Endothelial cell of umbilical vein (primary cell): ENCODE data around the gene PRKCD. TPM values are rescaled to one million over a fixed set of nuclear protein-coding genes. Genes with fewer than 3 reads are reported as not detected.

Experiments used
- BruUV-seq: library from RNA; stranded (reverse); fragments of 400-500 nt; replicated peaks from 2 replicates; lab custom pipeline; 2021; lab: Mats Ljungman, UMichigan
- CTCF ChIA-PET: fragments of 300-600, 350-600 bp; sonication (Branson Sonifier 250); formaldehyde crosslinking; loops from one replicate; lab custom pipeline; 2021; ENCODE audit warnings: antibody characterized with exemption, inconsistent platforms; lab: Charles Lee
- POLR2A ChIA-PET: fragments of 300-600, 350-600 bp; sonication (Branson Sonifier 250); formaldehyde crosslinking; loops from one replicate; lab custom pipeline; 2021; ENCODE audit warnings: antibody characterized with exemption, inconsistent platforms; lab: Charles Lee
- DNase-seq: peaks from one replicate; pipeline ENCODE4 v3.0.0-alpha.2; 2011; ENCODE audit warnings: low read depth, low spot score
- FAIRE-seq: peaks from 2 replicates; lab custom pipeline; 2011; peaks lifted over from hg19 to GRCh38; lab: Jason Lieb, UNC
- H2AFZ ChIP-seq: 2 replicates; pipeline ENCODE4 v1.6.0; 2012; ENCODE audit warnings: low read depth, low read length, control low read depth, inconsistent platforms
- H3K27ac ChIP-seq: 2 replicates; pipeline ENCODE4 v1.5.1; 2011; ENCODE audit warnings: low read depth, mild to moderate bottlenecking, control low read depth, low read length, moderate library complexity; ENCODE audit not compliant: insufficient read depth
- H3K27me3 ChIP-seq, 2 experiments: 2 replicates each; pipeline versions ENCODE4 v1.6.0 to v1.6.1; 2011; ENCODE audit warnings: low read length in 2 of 2, mixed read lengths in 1 of 2; ENCODE audit not compliant: control insufficient read depth in 2 of 2, insufficient read depth in 2 of 2
- H3K36me3 ChIP-seq, 2 experiments: 2 replicates in 1 of 2; 3 replicates in 1 of 2; pipeline ENCODE4 v1.5.1; 2011; ENCODE audit warnings: low read length in 2 of 2, mild to moderate bottlenecking in 1 of 2, moderate library complexity in 1 of 2; ENCODE audit not compliant: control insufficient read depth in 2 of 2, insufficient read depth in 2 of 2; ENCODE audit errors: extremely low read depth in 1 of 2
- H3K4me1 ChIP-seq: 3 replicates; pipeline ENCODE4 v1.5.1; 2011; ENCODE audit warnings: mild to moderate bottlenecking, low read length; ENCODE audit not compliant: control insufficient read depth, insufficient read depth; ENCODE audit errors: extremely low read depth
- H3K4me2 ChIP-seq: 2 replicates; pipeline ENCODE4 v1.6.1; 2011; ENCODE audit warnings: low read length, control low read depth, mixed read lengths; ENCODE audit not compliant: insufficient read depth
- H3K4me3 ChIP-seq, 3 experiments: fragments of 200-600 bp in 1 of 3; sonication (generic), shearing (Covaris generic) in 1 of 3; replicated peaks in 1 of 3; 2 replicates each; pipeline ENCODE4 v1.5.1; 2011 to 2016; ENCODE audit warnings: control low read depth in 3 of 3, low read length in 3 of 3, mild to moderate bottlenecking in 2 of 3, inconsistent platforms in 1 of 3, low read depth in 1 of 3, moderate library complexity in 1 of 3; ENCODE audit not compliant: insufficient read depth in 1 of 3
- H3K79me2 ChIP-seq: 2 replicates; pipeline ENCODE4 v1.6.0; 2012; ENCODE audit warnings: low read length, inconsistent platforms; ENCODE audit not compliant: control insufficient read depth, insufficient read depth
- H3K9ac ChIP-seq: replicated peaks from 2 replicates; pipeline ENCODE3; 2011; ENCODE audit warnings: low read length, control low read depth; ENCODE audit not compliant: insufficient read depth; ENCODE audit errors: extremely low read depth
- H3K9me1 ChIP-seq: replicated peaks from 3 replicates; pipeline ENCODE4 v1.6.0; 2011; ENCODE audit warnings: mild to moderate bottlenecking, low read length; ENCODE audit not compliant: control insufficient read depth, insufficient read depth; ENCODE audit errors: extremely low read depth
- H3K9me3 ChIP-seq: replicated peaks from 2 replicates; pipeline ENCODE4 v1.5.1; 2012; ENCODE audit warnings: low read length, inconsistent platforms; ENCODE audit not compliant: control insufficient read depth, insufficient read depth
- H4K20me1 ChIP-seq: replicated peaks from 2 replicates; pipeline ENCODE3; 2011; ENCODE audit warnings: mild to moderate bottlenecking, low read length; ENCODE audit not compliant: control insufficient read depth, insufficient read depth; ENCODE audit errors: extremely low read depth
- EZH2 ChIP-seq: IDR thresholded peaks from 2 replicates; pipeline ENCODE4 v1.6.1; 2012; ENCODE audit warnings: borderline replicate concordance, low read depth, mild to moderate bottlenecking, moderate library complexity, low read length, inconsistent platforms; ENCODE audit not compliant: severe bottlenecking
- FOS ChIP-seq: IDR thresholded peaks from 2 replicates; pipeline ENCODE4 v1.6.1; 2011; ENCODE audit warnings: mild to moderate bottlenecking, low read length, moderate library complexity, borderline replicate concordance; ENCODE audit not compliant: insufficient read depth
- GATA2 ChIP-seq: IDR thresholded peaks from 2 replicates; pipeline ENCODE4 v1.7.0; 2011; ENCODE audit warnings: low read depth, mild to moderate bottlenecking, moderate library complexity, mixed read lengths, low read length; ENCODE audit not compliant: insufficient read length, insufficient read depth
- JUN ChIP-seq: IDR thresholded peaks from 2 replicates; pipeline ENCODE4 v1.6.1; 2011; ENCODE audit warnings: borderline replicate concordance, low read depth; ENCODE audit not compliant: insufficient read length, insufficient read depth
- MAX ChIP-seq: IDR thresholded peaks from 2 replicates; pipeline ENCODE4 v1.6.1; 2011; ENCODE audit not compliant: insufficient read depth, insufficient read length
- MYC ChIP-seq: IDR thresholded peaks from one replicate; pipeline ENCODE4 v1.6.1; 2011; ENCODE audit warnings: mild to moderate bottlenecking, low read depth, low read length
- POLR2A ChIP-seq: IDR thresholded peaks from 2 replicates; pipeline ENCODE4 v1.6.1; 2012; ENCODE audit warnings: low read depth, mild to moderate bottlenecking, control low read depth, low read length
- POLR2AphosphoS5 ChIP-seq: IDR thresholded peaks from 2 replicates; pipeline ENCODE4 v1.6.1; 2012; ENCODE audit warnings: low read depth, mild to moderate bottlenecking, control low read depth, low read length, moderate library complexity; ENCODE audit not compliant: insufficient read depth
- dilution Hi-C: fragments of 300-500 bp; cut with MboI; formaldehyde crosslinking; loops from one replicate; pipeline ENCODE4 v1.15.0; 2019; ENCODE audit warnings: low sequenced_read_pairs; ENCODE audit not compliant: extremely low pct_ligation_motif_present
- intact Hi-C: fragments of 100-400 bp; cut with micrococcal nuclease; formaldehyde crosslinking; loops from one replicate; pipeline ENCODE4 v1.10.0; 2022
- polyA plus RNA-seq, 4 experiments: library from polyadenylated mRNA; depleted of rRNA in 3 of 4; stranded (reverse) in 3 of 4; unstranded in 1 of 4; fragments of >200 nt; gene quantifications; 2 replicates each; pipeline versions ENCODE4 v1.2.1 to v1.2.3, GENCODE V29; 2011 to 2012; ENCODE audit warnings: missing spikeins in 1 of 4
- total RNA-seq: library from RNA; stranded (reverse); gene quantifications from 2 replicates; pipeline ENCODE4 v1.2.3, GENCODE V29; 2021
- TF ChIP-seq, protein P1 (sequence below), 2 donors: IDR thresholded peaks; 1 replicate in 1 of 2; 2 replicates in 1 of 2; pipeline ENCODE4 v1.5.1; 2011; ENCODE audit warnings: low read length in 2 of 2, mild to moderate bottlenecking in 2 of 2, moderate library complexity in 2 of 2, control low read depth in 1 of 2, inconsistent platforms in 1 of 2, low read depth in 1 of 2; ENCODE audit not compliant: insufficient read depth in 1 of 2; ENCODE audit errors: extremely low read depth in 1 of 2

Gene PRKCD
- total and polyA plus RNA-seq, 2 donors (not counting 3 experiments of a cell fraction or from before 2014, with no cell fraction given) = 15.5 to 19.0 TPM

- Histone ChIP-seq H3K9me1 (no peaks in the 10 kb centered on the region), H3K9me3 (no peaks in the 10 kb centered on the region), H3K27me3 (no peaks in the 10 kb centered on the region), H3K4me2 (no peak overlapping the region), H3K4me1 (no peaks in the 10 kb centered on the region), H3K27ac (no peak overlapping the region), H3K36me3 (peaks cover 7 to 17% of the 10 kb centered on the region in 2 experiments), H3K9ac (no peak overlapping the region), H2AFZ (no peak overlapping the region), H3K4me3 (no peak overlapping the region), H4K20me1 (no peaks in the 10 kb centered on the region), H3K79me2 (no peaks in the 10 kb centered on the region)
- dilution Hi-C loops = no loop called here
- POLR2A ChIA-PET = no interaction called here
- CTCF ChIA-PET = interaction anchor here (0.7 to 1.0 kb wide), 3 partner anchors 14 to 50 kb away, joined by 3 read pairs; no protein-coding TSS in a partner anchor
- no TSS peak for BruUV-seq
- intact Hi-C loops = no loop called here
- TF ChIP-seq EZH2 (no peak), MAX (no peak), JUN (no peak), GATA2 (no peak), POLR2A (no peak), FOS (no peak), MYC (no peak), POLR2AphosphoS5 (no peak)
- TF ChIP-seq, protein P1, sequence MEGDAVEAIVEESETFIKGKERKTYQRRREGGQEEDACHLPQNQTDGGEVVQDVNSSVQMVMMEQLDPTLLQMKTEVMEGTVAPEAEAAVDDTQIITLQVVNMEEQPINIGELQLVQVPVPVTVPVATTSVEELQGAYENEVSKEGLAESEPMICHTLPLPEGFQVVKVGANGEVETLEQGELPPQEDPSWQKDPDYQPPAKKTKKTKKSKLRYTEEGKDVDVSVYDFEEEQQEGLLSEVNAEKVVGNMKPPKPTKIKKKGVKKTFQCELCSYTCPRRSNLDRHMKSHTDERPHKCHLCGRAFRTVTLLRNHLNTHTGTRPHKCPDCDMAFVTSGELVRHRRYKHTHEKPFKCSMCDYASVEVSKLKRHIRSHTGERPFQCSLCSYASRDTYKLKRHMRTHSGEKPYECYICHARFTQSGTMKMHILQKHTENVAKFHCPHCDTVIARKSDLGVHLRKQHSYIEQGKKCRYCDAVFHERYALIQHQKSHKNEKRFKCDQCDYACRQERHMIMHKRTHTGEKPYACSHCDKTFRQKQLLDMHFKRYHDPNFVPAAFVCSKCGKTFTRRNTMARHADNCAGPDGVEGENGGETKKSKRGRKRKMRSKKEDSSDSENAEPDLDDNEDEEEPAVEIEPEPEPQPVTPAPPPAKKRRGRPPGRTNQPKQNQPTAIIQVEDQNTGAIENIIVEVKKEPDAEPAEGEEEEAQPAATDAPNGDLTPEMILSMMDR (IDR thresholded peaks at IDR 0.05; ENCODE audit: extremely low read depth in 1 of 2, insufficient read depth in 1 of 2, low read depth in 1 of 2, low read length in 2 of 2) = no peak
- FAIRE-seq (no peak), DNase-seq (no peak)
Measured at GRCh38 chr3:53181528-53181927, 20.5 kb downstream of the PRKCD start.
